DOHH2 (cell line): ENCODE results near the gene DYNC1I2.

Experiments used
- H3F3A ChIP-seq: fragments of 200-600 bp; sonication (generic), shearing (Covaris generic); 2 replicates; pipeline ENCODE4 v1.6.0; 2016; ENCODE audit warnings: antibody characterized with exemption, mild to moderate bottlenecking; ENCODE audit not compliant: control insufficient read depth, insufficient read depth
- H3K27ac ChIP-seq: fragments of 200-600 bp; sonication (generic); 2 replicates; pipeline ENCODE4 v1.5.1; 2014; ENCODE audit warnings: low read depth, mild to moderate bottlenecking, low read length, moderate library complexity
- H3K27me3 ChIP-seq: fragments of 200-600 bp; sonication (generic); 2 replicates; pipeline ENCODE4 v1.6.1; 2014; ENCODE audit warnings: mild to moderate bottlenecking, low read length, mixed read lengths; ENCODE audit not compliant: control insufficient read depth
- H3K36me3 ChIP-seq: fragments of 200-600 bp; sonication (generic); 2 replicates; pipeline ENCODE4 v1.6.1; 2014; ENCODE audit warnings: mild to moderate bottlenecking, low read length, moderate library complexity, mixed read lengths; ENCODE audit not compliant: control insufficient read depth
- H3K4me1 ChIP-seq: fragments of 200-600 bp; sonication (generic); 2 replicates; pipeline ENCODE4 v1.6.1; 2014; ENCODE audit warnings: mild to moderate bottlenecking, low read length, mixed read lengths; ENCODE audit not compliant: control insufficient read depth
- H3K4me2 ChIP-seq: fragments of 200-600 bp; sonication (generic); 2 replicates; pipeline ENCODE4 v1.6.0; 2014; ENCODE audit warnings: mild to moderate bottlenecking, low read length, moderate library complexity
- H3K4me3 ChIP-seq: fragments of 200-600 bp; sonication (generic); 2 replicates; pipeline ENCODE4 v1.5.1; 2014; ENCODE audit warnings: mild to moderate bottlenecking, low read length, mixed read lengths
- H3K79me2 ChIP-seq: fragments of 200-600 bp; sonication (generic); 2 replicates; pipeline ENCODE4 v1.6.1; 2014; ENCODE audit warnings: mild to moderate bottlenecking, low read length, mixed read lengths; ENCODE audit not compliant: control insufficient read depth
- H3K9me2 ChIP-seq: fragments of 200-600 bp; sonication (generic); replicated peaks from 2 replicates; pipeline ENCODE4 v1.6.1; 2014; ENCODE audit warnings: mild to moderate bottlenecking, low read length, mixed read lengths; ENCODE audit not compliant: control insufficient read depth
- H3K9me3 ChIP-seq: fragments of 200-600 bp; sonication (generic); 2 replicates; pipeline ENCODE4 v1.6.1; 2014; ENCODE audit warnings: antibody characterized with exemption, low read length, mixed read lengths; ENCODE audit not compliant: control insufficient read depth, insufficient read depth
- H4K20me1 ChIP-seq: fragments of 200-600 bp; sonication (generic); 2 replicates; pipeline ENCODE4 v1.6.0; 2014; ENCODE audit warnings: low read depth, mild to moderate bottlenecking, antibody characterized with exemption, low read length, moderate library complexity; ENCODE audit not compliant: control insufficient read depth, insufficient read depth
- EZH2phosphoT487 ChIP-seq: fragments of 200-600 bp; sonication (generic); IDR thresholded peaks from 2 replicates; pipeline ENCODE4 v1.6.1; 2017; ENCODE audit warnings: borderline replicate concordance, mild to moderate bottlenecking, antibody characterized with exemption, low read length, moderate library complexity, mixed read lengths
- TF ChIP-seq, protein P1 (sequence below): fragments of 200-600 bp; sonication (generic); IDR thresholded peaks from one replicate; pipeline ENCODE4 v1.5.1; 2014; ENCODE audit warnings: antibody characterized with exemption, mild to moderate bottlenecking, low read depth, low read length; ENCODE audit not compliant: poor library complexity, severe bottlenecking

DYNC1I2 gene

DNA sequence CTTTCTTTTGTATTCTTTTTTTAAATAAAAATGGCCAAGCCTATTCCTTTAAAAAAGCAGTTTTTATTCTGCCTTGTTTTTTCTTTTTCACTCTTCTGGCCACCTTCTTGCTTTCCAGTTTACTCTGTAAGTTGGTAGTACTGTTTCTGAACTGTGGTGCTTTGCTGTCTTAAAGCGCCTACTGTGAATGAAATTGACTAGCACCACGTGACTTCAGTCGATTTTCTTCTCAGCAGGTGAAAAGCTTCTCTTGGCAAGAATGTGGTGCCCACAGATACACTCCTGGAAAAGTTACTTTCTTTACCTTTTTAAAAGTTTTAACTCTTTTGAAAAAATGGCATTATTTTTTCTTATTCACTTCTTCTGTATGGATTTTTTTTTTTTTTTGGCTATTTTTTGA lies 32.4 kb downstream of the DYNC1I2 start:
- H3K79me2 ChIP-seq, result no peaks in the 10 kb centered on the region
- no peak overlapping the region for H3K4me3 ChIP-seq
- H3K27me3 ChIP-seq, result no peaks in the 10 kb centered on the region
- no peaks in the 10 kb centered on the region for H3K9me2 ChIP-seq
- no peaks in the 10 kb centered on the region for H4K20me1 ChIP-seq
- H3K4me2 ChIP-seq, result no peak overlapping the region
- H3F3A ChIP-seq, result no peaks in the 10 kb centered on the region
- H3K4me1 ChIP-seq, result no peaks in the 10 kb centered on the region
- no peaks in the 10 kb centered on the region for H3K9me3 ChIP-seq
- peaks cover 8% of the 10 kb centered on the region for H3K36me3 ChIP-seq
- TF ChIP-seq, protein P1, sequence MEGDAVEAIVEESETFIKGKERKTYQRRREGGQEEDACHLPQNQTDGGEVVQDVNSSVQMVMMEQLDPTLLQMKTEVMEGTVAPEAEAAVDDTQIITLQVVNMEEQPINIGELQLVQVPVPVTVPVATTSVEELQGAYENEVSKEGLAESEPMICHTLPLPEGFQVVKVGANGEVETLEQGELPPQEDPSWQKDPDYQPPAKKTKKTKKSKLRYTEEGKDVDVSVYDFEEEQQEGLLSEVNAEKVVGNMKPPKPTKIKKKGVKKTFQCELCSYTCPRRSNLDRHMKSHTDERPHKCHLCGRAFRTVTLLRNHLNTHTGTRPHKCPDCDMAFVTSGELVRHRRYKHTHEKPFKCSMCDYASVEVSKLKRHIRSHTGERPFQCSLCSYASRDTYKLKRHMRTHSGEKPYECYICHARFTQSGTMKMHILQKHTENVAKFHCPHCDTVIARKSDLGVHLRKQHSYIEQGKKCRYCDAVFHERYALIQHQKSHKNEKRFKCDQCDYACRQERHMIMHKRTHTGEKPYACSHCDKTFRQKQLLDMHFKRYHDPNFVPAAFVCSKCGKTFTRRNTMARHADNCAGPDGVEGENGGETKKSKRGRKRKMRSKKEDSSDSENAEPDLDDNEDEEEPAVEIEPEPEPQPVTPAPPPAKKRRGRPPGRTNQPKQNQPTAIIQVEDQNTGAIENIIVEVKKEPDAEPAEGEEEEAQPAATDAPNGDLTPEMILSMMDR, result no peak
- TF ChIP-seq EZH2phosphoT487, result no peak
- H3K27ac ChIP-seq, result no peak overlapping the region

DNA sequence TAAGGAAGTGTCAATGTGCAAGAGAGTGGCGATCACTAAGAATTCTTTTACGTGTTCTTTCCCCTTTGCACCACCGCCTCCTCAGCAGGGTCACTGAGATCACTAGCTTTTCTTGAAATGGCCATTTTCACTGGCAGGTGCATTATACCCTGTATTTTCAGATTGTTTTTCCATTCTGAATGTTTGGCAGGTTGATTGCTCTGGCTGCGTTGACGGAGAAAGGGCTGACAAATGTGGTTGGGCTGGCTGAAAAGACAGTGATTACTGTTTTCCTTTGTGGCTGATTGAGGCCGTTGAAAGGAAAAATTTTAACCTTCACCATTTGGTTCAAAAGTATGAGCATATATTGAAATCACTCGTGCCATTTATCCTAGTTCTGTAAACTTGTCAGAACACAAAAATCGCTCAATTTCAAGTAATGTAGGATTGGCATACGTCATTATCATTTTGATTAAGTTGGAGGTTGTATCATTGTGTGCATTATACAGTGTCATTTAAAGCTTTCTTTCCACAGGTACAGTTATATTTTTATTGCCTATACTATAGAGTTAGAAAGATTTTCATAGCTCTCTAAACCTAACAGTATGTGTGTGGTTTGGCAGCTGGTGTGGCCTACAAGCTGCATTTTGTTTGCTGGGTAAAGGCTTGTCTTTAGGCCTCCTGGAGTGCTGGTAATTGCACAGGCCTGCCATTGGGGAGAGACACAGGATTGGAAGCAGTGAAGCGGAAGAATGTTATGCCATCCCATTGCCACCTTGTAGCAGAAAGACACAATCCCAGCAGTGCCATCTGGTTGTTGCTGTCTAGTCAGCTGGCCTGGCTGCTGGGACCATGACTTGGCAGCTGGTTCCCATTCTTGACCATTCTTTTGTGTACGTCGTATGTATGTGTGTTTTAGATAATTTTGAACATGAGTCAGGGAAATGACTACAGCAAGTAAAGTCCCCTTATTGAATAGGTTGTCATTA lies 36.7 kb downstream of the DYNC1I2 start:
- no peak overlapping the region for H3K4me2 ChIP-seq
- no peak overlapping the region for H3K4me3 ChIP-seq
- no peaks in the 10 kb centered on the region for H3K9me2 ChIP-seq
- H3F3A ChIP-seq, result no peaks in the 10 kb centered on the region; the same call in 1 of the 2 replicates
- H4K20me1 ChIP-seq, result no peaks in the 10 kb centered on the region
- no peaks in the 10 kb centered on the region for H3K27me3 ChIP-seq
- no peaks in the 10 kb centered on the region for H3K79me2 ChIP-seq
- no peaks in the 10 kb centered on the region for H3K4me1 ChIP-seq
- H3K27ac ChIP-seq, result no peak overlapping the region
- H3K9me3 ChIP-seq, result no peaks in the 10 kb centered on the region
- peaks cover 27% of the 10 kb centered on the region for H3K36me3 ChIP-seq
- TF ChIP-seq, protein P1, result no peak
- TF ChIP-seq EZH2phosphoT487, result no peak

DNA sequence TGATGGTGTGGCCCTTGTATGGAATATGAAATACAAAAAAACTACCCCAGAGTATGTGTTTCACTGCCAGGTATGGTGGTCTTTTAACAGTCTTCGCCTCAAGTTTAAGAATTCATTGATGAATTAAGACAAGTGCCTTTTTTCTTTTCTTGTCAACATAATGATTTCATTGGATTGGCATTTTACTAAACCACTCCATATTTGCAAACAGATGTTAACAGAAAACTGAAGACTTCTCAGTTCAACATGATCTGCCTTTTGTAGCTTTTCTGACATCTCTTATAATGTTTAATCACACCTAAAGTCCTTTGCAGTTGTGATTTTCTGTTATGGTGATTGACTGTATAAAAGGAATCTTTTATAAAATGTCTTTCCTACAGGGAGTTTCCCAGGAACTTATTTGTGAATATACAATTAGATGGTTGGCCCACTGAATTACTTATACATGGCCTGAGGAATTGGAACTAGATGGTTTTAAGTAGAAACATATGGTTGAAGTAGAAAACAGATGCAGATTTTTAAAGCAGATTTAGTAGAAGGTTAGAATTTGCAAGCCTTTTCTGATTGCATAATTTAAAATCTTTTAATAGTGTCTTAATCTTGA lies 39.7 kb downstream of the DYNC1I2 start:
- peaks cover 45% of the 10 kb centered on the region for H3K36me3 ChIP-seq
- no peak overlapping the region for H3K27ac ChIP-seq
- H3F3A ChIP-seq, result no peaks in the 10 kb centered on the region; the same call in 1 of the 2 replicates
- no peak overlapping the region for H3K4me2 ChIP-seq
- H3K79me2 ChIP-seq, result no peaks in the 10 kb centered on the region
- no peaks in the 10 kb centered on the region for H3K27me3 ChIP-seq
- no peaks in the 10 kb centered on the region for H4K20me1 ChIP-seq
- TF ChIP-seq, protein P1, result no peak
- TF ChIP-seq EZH2phosphoT487, result no peak
- no peaks in the 10 kb centered on the region for H3K9me2 ChIP-seq
- no peaks in the 10 kb centered on the region for H3K4me1 ChIP-seq
- no peak overlapping the region for H3K4me3 ChIP-seq
- no peaks in the 10 kb centered on the region for H3K9me3 ChIP-seq
